AG04449 (cell line): Measurements from ENCODE around the gene MMP28.

Experiments
- CTCF ChIA-PET: fragments of 350-600 bp; formaldehyde crosslinking; extraction: SDS; loops from one replicate; lab custom pipeline; 2021; ENCODE audit warnings: antibody characterized with exemption; lab: Yijun Ruan, JAX
- POLR2A ChIA-PET: fragments of 400-600, 350-600 bp; formaldehyde crosslinking; extraction: SDS; loops from one replicate; lab custom pipeline; 2020; ENCODE audit warnings: antibody characterized with exemption, inconsistent platforms; lab: Yijun Ruan, JAX
- DNase-seq: peaks from one replicate; pipeline ENCODE4 v3.0.0-alpha.2; 2010; ENCODE audit warnings: low read depth, low spot score
- H3K4me3 ChIP-seq: 2 replicates; pipeline ENCODE4 v1.5.1; 2011; ENCODE audit warnings: low read depth, mild to moderate bottlenecking, control low read depth, low read length
- CTCF ChIP-seq: IDR thresholded peaks from one replicate; pipeline ENCODE4 v1.5.1; 2011; ENCODE audit warnings: mild to moderate bottlenecking, moderate library complexity, low read length, control low read depth, inconsistent platforms; ENCODE audit not compliant: insufficient read depth; ENCODE audit errors: missing control alignments

Gene MMP28

GRCh38 chr17:35731239-35731916 is 64.1 kb downstream of the MMP28 start, which contains the start of gene RASL10B:
Gene RASL10B (plus strand): TSS chr17:35731639. CDS start chr17:35735185, 3,546 bp downstream.
- ChIA-PET POLR2A (interaction anchor here (0.9 to 1.1 kb wide), 2 partner anchors 12 to 358 kb away, joined by 3 read pairs; partner anchors contain the start of gene SLFN11), CTCF (interaction anchor here (0.6 to 6.5 kb wide), 11 partner anchors 8 to 419 kb away, joined by 3 to 43 read pairs (median 4); no protein-coding TSS in a partner anchor)
- TF ChIP-seq CTCF, result no peak
- peak within 1 kb of the TSS; percentile 64 for H3K4me3 ChIP-seq
- DNase-seq, result no peak

- no peak for TF ChIP-seq CTCF
- CTCF ChIA-PET, result interaction anchor here (0.7 to 6.5 kb wide), 5 partner anchors 17 to 119 kb away, joined by 3 to 43 read pairs (median 6); no protein-coding TSS in a partner anchor
- POLR2A ChIA-PET, result no interaction called here
- no peak for DNase-seq
- no peak overlapping the region for H3K4me3 ChIP-seq
Observed at GRCh38 chr17:35730400-35731005, 64.9 kb downstream of the MMP28 start.

- POLR2A ChIA-PET, result interaction anchor here (0.5 kb wide), 1 partner anchor 84 kb away, joined by 3 read pairs; no protein-coding TSS in a partner anchor
- no peak for TF ChIP-seq CTCF
- CTCF ChIA-PET, result interaction anchor here (0.9 to 6.5 kb wide), 5 partner anchors 19 to 118 kb away, joined by 3 to 43 read pairs (median 7); no protein-coding TSS in a partner anchor
Observed at GRCh38 chr17:35729405-35729833, 66.0 kb downstream of the MMP28 start.

GRCh38 chr17:35728551-35728950 is 66.9 kb downstream of the MMP28 start:
- CTCF ChIA-PET, result interaction anchor here (1.2 to 6.5 kb wide), 5 partner anchors 11 to 115 kb away, joined by 3 to 43 read pairs (median 7); no protein-coding TSS in a partner anchor
- DNase-seq, result no peak
- no peak for TF ChIP-seq CTCF
- POLR2A ChIA-PET, result no interaction called here
- H3K4me3 ChIP-seq, result no peak overlapping the region

More at GRCh38 chr17:35729405-35729833, 66.0 kb downstream of the MMP28 start:
- no peak overlapping the region for H3K4me3 ChIP-seq
- no peak for DNase-seq

DNA sequence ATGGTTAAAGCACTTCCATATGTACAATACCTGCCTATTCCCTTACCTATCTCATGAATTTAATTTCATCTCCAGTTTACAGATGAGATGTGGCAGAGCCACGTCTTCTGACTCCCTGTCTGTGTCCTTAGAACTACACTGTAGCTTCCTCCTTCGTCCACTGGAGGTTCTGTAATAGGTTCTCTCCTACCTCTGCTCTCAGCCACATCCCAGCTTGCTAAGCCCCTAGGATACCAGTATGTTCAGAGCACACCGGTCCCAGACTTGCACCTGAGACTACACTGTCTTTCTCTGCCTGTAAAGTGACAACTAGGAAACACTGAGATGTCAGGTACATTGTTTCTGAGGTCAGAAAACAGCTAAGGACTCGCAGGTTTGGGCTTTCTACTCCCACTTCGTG is 67.8 kb downstream of the MMP28 start:
- no peak overlapping the region for H3K4me3 ChIP-seq
- ChIA-PET CTCF (interaction anchor here (0.8 to 6.5 kb wide), 8 partner anchors 12 to 115 kb away, joined by 3 to 43 read pairs (median 6); no protein-coding TSS in a partner anchor), POLR2A (interaction anchor here (2.1 kb wide), 1 partner anchor 14 kb away, joined by 7 read pairs; no protein-coding TSS in a partner anchor)
- TF ChIP-seq CTCF, result no peak
- DNase-seq, result no peak
